Renal pelvis (tissue), 4 donors: ENCODE data around the gene GPRC5C. TPM values are rescaled to one million over a fixed set of nuclear protein-coding genes. Genes with fewer than 3 reads are reported as not detected.

Experiments used
- DNase-seq: peaks from one replicate; pipeline ENCODE4 v3.0.0-alpha.2; 2013
- polyA plus RNA-seq, 3 donors: library from polyadenylated mRNA; unstranded; fragments of 120-200 nt; gene quantifications; one replicate each; pipeline ENCODE4 v1.2.1, GENCODE V29; 2013; ENCODE audit not compliant: insufficient read length in 3 of 3

The GPRC5C gene
- polyA plus RNA-seq, 3 donors: 133 to 151 (median 134) TPM

DNA sequence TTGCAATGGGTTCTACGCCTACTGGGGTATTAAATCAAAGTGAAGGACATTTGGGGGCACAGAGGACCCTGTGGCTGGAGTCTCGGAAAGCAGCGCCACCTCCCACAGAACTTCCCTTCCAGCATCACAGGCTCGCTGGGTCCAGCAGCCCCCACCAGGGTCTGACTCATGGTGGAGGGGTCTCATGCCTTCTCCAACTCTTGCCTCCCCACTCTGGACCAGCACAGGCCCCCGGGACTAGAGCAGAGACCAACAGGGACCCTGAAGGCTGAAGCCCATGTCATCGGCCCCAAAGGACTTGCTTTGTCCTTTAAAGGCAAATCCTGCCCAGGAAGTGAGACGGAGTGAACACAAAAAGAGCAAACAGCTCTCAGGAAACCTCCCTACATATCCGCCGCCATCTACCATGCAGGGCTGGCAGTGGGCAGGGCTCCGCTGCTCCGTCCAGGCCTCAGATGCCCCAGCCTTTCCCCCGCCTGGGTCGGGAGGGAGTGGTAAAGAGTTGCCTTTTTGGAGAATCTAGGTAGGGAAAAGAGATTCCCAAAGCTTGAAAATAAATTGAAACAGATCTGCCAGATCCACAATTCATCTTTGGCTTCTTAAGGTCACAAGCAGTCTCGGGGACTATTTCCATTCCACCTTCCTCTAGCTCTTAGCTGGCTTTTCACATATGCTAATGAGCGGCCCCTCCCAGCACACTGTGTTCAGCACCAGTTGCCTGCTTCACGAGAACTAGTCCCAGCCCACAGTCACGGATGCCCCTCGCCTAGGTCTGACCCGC is 2.1 kb upstream of the GPRC5C start:
- no peak for DNase-seq

DNA sequence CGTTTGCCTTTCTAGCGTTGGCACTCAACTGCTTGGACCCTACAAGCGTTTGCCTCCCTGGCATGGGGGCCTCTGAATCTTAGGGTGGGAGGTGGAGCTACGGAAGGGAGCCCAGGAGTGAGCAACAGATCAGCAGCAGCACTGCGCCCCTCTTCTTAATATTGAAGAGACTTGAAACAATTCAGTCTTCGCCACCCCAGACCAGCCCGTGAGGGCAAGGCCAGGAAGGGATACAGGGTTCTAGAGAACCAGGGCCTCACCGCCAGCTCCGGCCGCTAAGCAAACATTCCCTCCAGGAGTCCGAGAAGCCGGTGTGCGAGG is 1.5 kb upstream of the GPRC5C start:
- DNase-seq: no peak

DNA sequence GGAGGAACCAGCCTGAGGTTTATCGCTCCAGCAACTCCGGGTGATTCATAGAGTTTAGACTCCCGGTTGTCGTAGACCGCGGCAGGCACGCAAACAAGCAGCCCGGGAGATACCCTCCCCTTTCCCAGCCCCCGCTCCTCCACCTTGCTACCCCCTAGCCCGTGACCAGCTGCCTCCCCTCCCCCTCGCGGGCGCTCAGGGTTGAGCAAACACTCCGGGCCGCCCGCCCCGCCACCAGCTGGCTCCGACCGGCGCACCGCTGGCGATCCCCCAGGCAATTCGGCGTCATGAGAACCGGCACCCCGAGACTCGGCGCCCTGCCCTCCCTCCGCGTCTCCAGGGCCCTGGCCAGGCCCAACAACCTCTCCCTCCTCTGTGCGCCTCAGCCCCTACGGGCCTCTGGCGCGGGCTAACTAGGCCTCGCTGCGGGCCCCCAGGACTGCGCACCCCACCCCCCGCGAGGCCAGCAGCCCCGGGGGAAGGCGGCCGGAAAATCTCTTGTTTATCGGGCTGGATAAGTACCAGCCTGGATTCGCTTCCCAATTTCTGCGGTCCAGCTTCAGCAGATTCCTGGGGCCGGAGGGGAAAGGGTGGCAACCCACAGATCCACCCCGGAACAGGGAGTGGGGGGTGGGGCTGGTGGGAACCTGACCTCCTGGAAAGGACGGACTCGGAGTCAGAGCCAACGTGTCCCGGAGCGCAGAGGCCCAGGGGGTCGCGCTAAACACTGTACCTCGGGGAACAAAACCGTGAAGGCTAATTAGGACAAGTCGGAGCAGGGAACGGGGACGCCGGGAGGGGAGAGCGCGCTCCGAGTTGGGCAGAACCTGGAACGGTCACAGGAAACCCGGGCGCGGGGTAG is 951 bp upstream of the GPRC5C start:
- peak; percentile 94 for DNase-seq

- DNase-seq: no peak
These were observed 469 bp downstream of the GPRC5C start for GRCh38 chr17:74432424-74432690.

- DNase-seq: no peak
These were observed 991 bp downstream of the GPRC5C start for GRCh38 chr17:74432766-74433391.

GRCh38 chr17:74433421-74434121 is 1.7 kb downstream of the GPRC5C start:
- no peak for DNase-seq

- DNase-seq: no peak
These were observed 4.0 kb downstream of the GPRC5C start for GRCh38 chr17:74435775-74436359.

GRCh38 chr17:74437702-74438101 is 5.8 kb downstream of the GPRC5C start:
- no peak for DNase-seq

DNA sequence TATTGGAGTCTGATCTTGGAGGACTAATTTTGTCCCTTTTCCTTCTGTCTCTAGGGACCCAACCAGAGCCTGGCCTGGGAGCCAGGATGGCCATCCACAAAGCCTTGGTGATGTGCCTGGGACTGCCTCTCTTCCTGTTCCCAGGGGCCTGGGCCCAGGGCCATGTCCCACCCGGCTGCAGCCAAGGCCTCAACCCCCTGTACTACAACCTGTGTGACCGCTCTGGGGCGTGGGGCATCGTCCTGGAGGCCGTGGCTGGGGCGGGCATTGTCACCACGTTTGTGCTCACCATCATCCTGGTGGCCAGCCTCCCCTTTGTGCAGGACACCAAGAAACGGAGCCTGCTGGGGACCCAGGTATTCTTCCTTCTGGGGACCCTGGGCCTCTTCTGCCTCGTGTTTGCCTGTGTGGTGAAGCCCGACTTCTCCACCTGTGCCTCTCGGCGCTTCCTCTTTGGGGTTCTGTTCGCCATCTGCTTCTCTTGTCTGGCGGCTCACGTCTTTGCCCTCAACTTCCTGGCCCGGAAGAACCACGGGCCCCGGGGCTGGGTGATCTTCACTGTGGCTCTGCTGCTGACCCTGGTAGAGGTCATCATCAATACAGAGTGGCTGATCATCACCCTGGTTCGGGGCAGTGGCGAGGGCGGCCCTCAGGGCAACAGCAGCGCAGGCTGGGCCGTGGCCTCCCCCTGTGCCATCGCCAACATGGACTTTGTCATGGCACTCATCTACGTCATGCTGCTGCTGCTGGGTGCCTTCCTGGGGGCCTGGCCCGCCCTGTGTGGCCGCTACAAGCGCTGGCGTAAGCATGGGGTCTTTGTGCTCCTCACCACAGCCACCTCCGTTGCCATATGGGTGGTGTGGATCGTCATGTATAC is 8.0 kb downstream of the GPRC5C start:
- no peak for DNase-seq

DNA sequence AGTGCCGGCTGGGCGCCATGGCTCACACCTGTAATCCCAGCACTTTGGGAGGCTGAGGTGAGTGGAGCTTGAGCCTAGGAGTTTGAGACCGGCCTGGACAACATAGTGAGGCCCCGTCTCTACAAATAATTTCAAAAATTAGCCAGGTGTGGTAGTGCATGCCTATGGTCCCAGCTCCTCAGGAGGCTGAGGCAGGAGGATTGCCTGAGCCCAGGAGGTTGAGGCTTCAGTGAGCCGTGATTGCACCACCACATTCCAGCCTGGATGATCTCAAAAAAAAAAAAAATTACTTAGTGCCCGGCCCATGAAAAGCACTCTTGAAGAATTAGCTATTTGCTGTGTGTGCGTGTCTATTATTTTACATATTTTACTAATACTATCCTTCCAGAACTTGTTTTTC is 9.6 kb downstream of the GPRC5C start:
- no peak for DNase-seq

DNA sequence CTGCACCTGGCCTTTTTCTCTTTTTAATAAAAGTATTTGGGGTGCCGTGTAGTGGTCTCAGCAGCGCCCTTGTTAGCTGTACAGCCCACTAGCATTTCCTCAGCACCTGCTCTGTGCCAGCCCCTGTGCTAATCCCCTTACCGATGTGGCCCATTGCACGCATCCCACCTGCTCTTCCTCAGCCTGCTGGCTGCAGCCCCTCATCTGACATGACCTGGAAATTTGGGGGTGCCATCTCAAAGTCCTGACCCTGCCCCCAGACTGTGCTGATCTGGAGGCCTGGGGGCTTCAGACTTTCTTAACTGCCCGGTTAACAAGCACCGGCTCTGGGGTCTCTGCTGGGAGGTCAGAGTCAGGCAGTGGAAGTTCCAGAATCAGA is 10.4 kb downstream of the GPRC5C start:
- DNase-seq: no peak

DNA sequence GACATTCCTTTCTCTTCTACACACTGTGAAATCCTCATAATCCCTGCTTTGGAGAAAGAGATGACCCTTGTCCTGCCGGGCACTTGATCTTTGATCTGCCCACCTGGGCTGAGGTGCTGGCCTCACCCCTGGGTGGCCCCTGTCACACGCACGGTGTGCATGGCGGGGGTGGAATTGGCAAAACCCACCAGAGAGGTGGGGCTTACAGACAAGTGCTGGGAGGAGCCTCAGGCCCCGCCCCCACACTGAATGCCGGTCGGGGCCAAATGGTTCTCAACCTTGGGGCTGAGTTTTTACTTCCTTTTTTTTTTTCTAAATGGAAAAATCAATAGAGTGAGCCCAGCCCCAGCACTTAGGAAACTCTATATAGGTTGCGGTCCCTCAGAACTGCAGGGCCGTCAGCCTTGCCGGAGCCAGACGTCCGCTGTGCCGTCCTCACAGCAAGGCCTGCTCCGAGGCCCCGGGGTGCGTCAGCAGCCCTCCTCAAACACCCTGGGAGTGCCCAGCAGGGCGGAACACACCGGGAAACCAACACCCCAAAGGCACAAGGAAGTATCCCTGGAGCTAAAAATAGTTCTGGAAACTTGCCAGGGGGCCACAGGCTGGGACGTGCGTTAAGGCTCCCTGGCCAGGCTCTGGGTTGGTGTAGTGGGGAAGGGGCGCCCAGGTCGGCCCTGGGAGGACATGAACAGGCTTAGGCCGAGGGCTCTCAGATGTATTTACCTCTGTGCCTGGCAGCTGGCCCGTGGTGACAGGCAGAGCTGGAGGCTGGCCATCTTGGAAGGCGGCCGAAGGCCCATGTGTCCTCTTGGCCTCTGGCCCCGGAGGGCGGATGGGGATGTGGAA is 11.0 kb downstream of the GPRC5C start:
- DNase-seq: no peak

DNA sequence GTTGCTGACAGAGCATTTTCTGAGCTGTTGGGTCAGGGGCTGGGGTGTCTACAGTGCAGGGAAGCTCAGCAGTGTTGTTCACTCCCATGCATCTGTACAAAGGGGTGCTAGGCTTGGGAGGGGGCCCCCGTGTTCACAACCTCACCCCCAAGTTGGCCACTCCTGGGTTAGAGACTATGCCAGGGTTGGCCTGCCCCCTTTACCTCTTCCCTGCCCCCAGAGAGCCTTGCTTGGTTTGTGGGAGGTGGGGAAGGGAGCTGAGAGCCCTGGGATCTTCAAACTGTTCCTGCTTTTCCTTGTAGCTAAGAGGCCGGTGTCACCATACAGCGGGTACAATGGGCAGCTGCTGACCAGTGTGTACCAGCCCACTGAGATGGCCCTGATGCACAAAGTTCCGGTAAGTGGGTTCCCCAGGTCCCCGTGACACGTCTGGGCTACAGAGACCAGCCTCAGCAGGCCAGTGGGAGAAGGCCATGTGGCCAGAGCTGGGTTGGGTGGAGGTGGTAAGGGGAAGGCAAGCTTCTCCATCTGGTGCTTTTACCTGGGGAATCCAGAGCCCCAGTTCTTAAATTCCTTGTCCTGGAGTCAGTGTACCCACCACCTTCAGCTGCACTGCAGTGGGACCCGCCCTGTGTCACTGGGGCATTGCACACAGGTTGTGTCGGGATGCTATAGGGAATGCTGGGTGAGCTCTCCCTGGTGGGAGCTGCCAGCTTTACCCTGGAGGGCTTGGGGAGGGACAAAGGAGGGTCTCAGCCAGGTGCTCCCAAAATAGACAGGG is 11.8 kb downstream of the GPRC5C start:
- no peak for DNase-seq

DNA sequence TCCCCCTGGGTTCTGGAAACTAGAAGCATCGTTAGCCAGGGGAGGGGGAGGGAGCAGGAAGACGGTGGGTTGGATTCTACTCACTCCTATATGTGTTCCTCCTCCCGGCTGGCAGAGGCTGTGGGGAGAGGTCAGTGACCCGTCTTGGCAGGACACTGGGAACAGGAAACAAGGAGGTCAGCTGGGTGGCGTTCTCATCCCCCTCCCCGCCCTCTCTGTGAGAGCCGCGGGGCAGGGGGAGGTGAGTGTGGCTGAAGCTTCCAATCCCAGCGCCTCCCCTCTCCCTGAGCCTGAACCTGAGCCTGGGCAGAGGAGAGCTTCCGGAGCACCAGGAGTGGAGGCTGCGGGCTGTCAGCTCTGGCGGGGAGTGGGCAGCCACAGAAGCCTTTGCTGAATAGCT is 12.5 kb downstream of the GPRC5C start:
- DNase-seq: no peak

DNA sequence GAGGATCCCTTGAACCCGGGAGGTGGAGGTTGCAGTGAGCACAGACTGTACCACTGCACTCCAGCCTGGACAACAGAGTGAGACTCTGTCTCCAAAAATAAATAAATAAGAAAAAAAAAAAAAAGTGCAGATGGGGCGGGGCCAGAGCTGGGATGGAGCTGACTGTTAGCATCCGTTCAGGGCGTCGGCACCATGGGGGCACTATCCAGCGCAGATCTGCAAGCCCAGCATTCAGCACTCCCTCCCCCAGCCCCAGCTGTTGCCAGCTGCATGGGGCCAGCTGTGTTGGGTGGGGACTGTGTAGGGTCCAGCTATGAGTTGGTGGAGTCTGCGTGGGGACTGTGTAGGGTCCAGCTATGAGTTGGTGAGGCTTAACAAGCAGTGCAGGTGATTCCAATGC is 13.3 kb downstream of the GPRC5C start:
- no peak for DNase-seq

- DNase-seq: no peak
These were observed 14.9 kb downstream of the GPRC5C start for GRCh38 chr17:74446551-74447500.

DNA sequence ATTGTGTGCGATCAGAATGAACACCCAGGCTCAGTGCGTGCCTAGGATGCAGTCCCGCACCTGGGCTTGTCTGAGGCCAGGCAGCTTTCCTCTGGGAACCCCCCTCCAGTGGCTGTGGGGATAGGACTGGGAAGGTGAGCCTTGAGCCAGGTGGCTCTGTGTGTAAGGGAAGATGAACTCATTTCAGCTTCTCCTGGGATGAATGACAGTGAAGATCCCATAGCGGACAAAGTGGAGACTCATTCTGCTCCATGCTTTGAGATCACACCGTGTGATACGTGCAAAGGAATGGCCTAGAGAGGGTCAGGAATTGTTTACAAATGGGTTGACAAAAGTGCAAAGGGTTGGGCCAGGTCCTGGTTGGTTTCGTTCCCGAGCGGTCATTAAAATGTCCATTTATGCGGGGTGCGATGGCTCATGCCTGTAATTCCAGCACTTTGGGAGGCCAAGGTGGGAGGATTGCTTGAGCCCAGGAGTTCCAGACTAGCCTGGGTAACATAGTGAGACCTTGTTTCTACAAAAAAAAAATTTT is 15.8 kb downstream of the GPRC5C start:
- DNase-seq: no peak

DNA sequence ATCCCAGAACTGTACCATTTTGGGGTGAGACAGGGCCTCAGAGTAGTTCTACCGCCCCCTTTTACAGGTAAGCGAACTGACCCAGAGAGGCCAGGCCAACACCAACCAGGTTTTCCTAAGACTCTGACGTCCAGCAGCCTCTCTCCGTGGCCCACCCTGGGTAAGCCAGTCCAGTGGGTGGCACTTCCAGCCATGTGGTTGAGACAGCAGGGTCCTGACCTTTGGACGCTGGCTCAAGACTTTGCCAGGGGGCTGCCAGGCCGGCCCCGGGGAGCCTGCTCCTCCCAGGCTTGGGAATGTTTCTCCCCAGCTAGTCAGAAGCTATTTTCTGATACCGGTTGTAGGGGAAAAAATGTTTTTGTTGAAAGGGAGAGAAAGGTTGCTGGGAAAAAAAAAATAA is 16.9 kb downstream of the GPRC5C start:
- no peak for DNase-seq
